ENCODE results near the gene ATRN. TPM values are rescaled to one million over a fixed set of nuclear protein-coding genes. Genes with fewer than 3 reads are reported as not detected.

The ATRN gene
- polyA plus RNA-seq, 1 donor from 2014 or later, result 27.5 TPM

GRCh38 chr20:3691897-3692296 lies 221.1 kb downstream of the ATRN start:
- Histone ChIP-seq H4K20me1 (ENCODE audit: insufficient read depth) (no peaks in the 10 kb centered on the region), H3K9ac (ENCODE audit: low read length) (no peak overlapping the region), H3F3A (ENCODE audit: insufficient read depth, low read length, poor library complexity, severe bottlenecking) (no peaks in the 10 kb centered on the region), H3K27ac (ENCODE audit: low read length) (no peak overlapping the region), H3K4me3 (ENCODE audit: low read length) (no peak overlapping the region), H2AFZ (ENCODE audit: low read depth, low read length) (no peak overlapping the region), H3K9me3 (ENCODE audit: low read length) (no peaks in the 10 kb centered on the region), H3K9me2 (ENCODE audit: insufficient read depth, low read length) (no peaks in the 10 kb centered on the region), H3K27me3 (ENCODE audit: insufficient read depth, low read depth, low read length) (no peaks in the 10 kb centered on the region), H3K4me2 (ENCODE audit: low read length) (no peak overlapping the region), H3K36me3 (ENCODE audit: insufficient read depth, low read length) (no peaks in the 10 kb centered on the region), H3K79me2 (replicated peaks; ENCODE audit: insufficient read depth, low read length) (no peaks in the 10 kb centered on the region)
- TF ChIP-seq EZH2 (IDR thresholded peaks at IDR 0.05; ENCODE audit: borderline replicate concordance, insufficient read depth, low read length, poor library complexity, severe bottlenecking), result no peak

GRCh38 chr20:3692706-3693294 lies 222.0 kb downstream of the ATRN start:
- Histone ChIP-seq H3K79me2 (replicated peaks; ENCODE audit: insufficient read depth, low read length) (no peaks in the 10 kb centered on the region), H3K9me2 (ENCODE audit: insufficient read depth, low read length) (no peaks in the 10 kb centered on the region), H3K4me3 (ENCODE audit: low read length) (no peak overlapping the region), H3K36me3 (ENCODE audit: insufficient read depth, low read length) (no peaks in the 10 kb centered on the region), H3F3A (ENCODE audit: insufficient read depth, low read length, poor library complexity, severe bottlenecking) (no peaks in the 10 kb centered on the region), H3K27me3 (ENCODE audit: insufficient read depth, low read depth, low read length) (no peaks in the 10 kb centered on the region), H4K20me1 (ENCODE audit: insufficient read depth) (no peaks in the 10 kb centered on the region), H3K9ac (ENCODE audit: low read length) (no peak overlapping the region), H3K9me3 (ENCODE audit: low read length) (no peaks in the 10 kb centered on the region), H2AFZ (ENCODE audit: low read depth, low read length) (no peak overlapping the region), H3K4me2 (ENCODE audit: low read length) (no peak overlapping the region), H3K27ac (ENCODE audit: low read length) (no peak overlapping the region)
- TF ChIP-seq REST (IDR thresholded peaks at IDR 0.05; ENCODE audit: borderline replicate concordance), result no peak
- no peak for TF ChIP-seq TAF1 (IDR thresholded peaks at IDR 0.05; ENCODE audit: low read depth)
- TF ChIP-seq CTCF (IDR thresholded peaks at IDR 0.05; ENCODE audit: poor library complexity, severe bottlenecking), result no peak
- TF ChIP-seq EP300 (conservative IDR thresholded peaks at IDR 0.05; ENCODE audit: poor library complexity, severe bottlenecking), result no peak
- no peak for TF ChIP-seq MXI1 (conservative IDR thresholded peaks at IDR 0.05; ENCODE audit: poor library complexity, severe bottlenecking)

GRCh38 chr20:3693376-3693775 lies 222.6 kb downstream of the ATRN start:
- no peak overlapping the region for H3K27ac ChIP-seq (ENCODE audit: low read length)
- no peaks in the 10 kb centered on the region for H3K36me3 ChIP-seq (ENCODE audit: insufficient read depth, low read length)
- TF ChIP-seq RAD21 (conservative IDR thresholded peaks at IDR 0.05) (no peak), EP300 (conservative IDR thresholded peaks at IDR 0.05; ENCODE audit: poor library complexity, severe bottlenecking) (no peak), TAF1 (IDR thresholded peaks at IDR 0.05; ENCODE audit: low read depth) (no peak), CTCF (IDR thresholded peaks at IDR 0.05; ENCODE audit: poor library complexity, severe bottlenecking) (no peak), EZH2 (IDR thresholded peaks at IDR 0.05; ENCODE audit: borderline replicate concordance, insufficient read depth, low read length, poor library complexity, severe bottlenecking) (no peak), MXI1 (conservative IDR thresholded peaks at IDR 0.05; ENCODE audit: poor library complexity, severe bottlenecking) (no peak), POLR2AphosphoS5 (IDR thresholded peaks at IDR 0.05) (no peak), SMC3 (conservative IDR thresholded peaks at IDR 0.05; ENCODE audit: poor library complexity) (no peak), REST (IDR thresholded peaks at IDR 0.05; ENCODE audit: borderline replicate concordance) (no peak)
- no peaks in the 10 kb centered on the region for H4K20me1 ChIP-seq (ENCODE audit: insufficient read depth)
- no peaks in the 10 kb centered on the region for H3F3A ChIP-seq (ENCODE audit: insufficient read depth, low read length, poor library complexity, severe bottlenecking)
- H3K79me2 ChIP-seq (replicated peaks; ENCODE audit: insufficient read depth, low read length), result no peaks in the 10 kb centered on the region
- no peaks in the 10 kb centered on the region for H3K27me3 ChIP-seq (ENCODE audit: insufficient read depth, low read depth, low read length)
- H3K9me2 ChIP-seq (ENCODE audit: insufficient read depth, low read length), result no peaks in the 10 kb centered on the region
- no peak overlapping the region for H3K4me2 ChIP-seq (ENCODE audit: low read length)
- H3K9me3 ChIP-seq (ENCODE audit: low read length), result no peaks in the 10 kb centered on the region
- no peak overlapping the region for H3K9ac ChIP-seq (ENCODE audit: low read length)
- no peak overlapping the region for H3K4me3 ChIP-seq (ENCODE audit: low read length)
- no peak overlapping the region for H2AFZ ChIP-seq (ENCODE audit: low read depth, low read length)
